SK-N-SH (cell line): ENCODE measurements around the gene ZGPAT.

Source experiments
- CTCF ChIP-seq: fragments of 200-600 bp; sonication (generic); IDR thresholded peaks from 2 replicates; pipeline ENCODE4 v1.6.1; 2017; ENCODE audit warnings: antibody characterized with exemption, mild to moderate bottlenecking, moderate library complexity
- EZH2phosphoT487 ChIP-seq: fragments of 200-600 bp; sonication (generic); IDR thresholded peaks from 2 replicates; pipeline ENCODE4 v1.6.1; 2017; ENCODE audit warnings: low read depth, mixed run types, mild to moderate bottlenecking, antibody characterized with exemption, moderate library complexity, borderline replicate concordance
- IRF3 ChIP-seq: fragments of 150-350 bp; IDR thresholded peaks from 2 replicates; pipeline ENCODE4 v1.6.1; 2016; ENCODE audit warnings: mild to moderate bottlenecking, low read depth, low read length
- MAX ChIP-seq: IDR thresholded peaks from 2 replicates; pipeline ENCODE4 v1.4.0; 2012; ENCODE audit warnings: low read depth
- MXI1 ChIP-seq: IDR thresholded peaks from 2 replicates; pipeline ENCODE4 v1.6.1; 2012; ENCODE audit warnings: mild to moderate bottlenecking, low read depth, low read length, improper control_type of control experiment
- POLR2AphosphoS5 ChIP-seq: IDR thresholded peaks from 2 replicates; pipeline ENCODE4 v1.6.1; 2012; ENCODE audit warnings: low read depth, low read length
- RAD21 ChIP-seq: IDR thresholded peaks from 2 replicates; pipeline ENCODE4 v1.6.1; 2012; ENCODE audit warnings: mild to moderate bottlenecking, low read length
- RCOR1 ChIP-seq: fragments of 150-350 bp; IDR thresholded peaks from 2 replicates; pipeline ENCODE4 v1.6.1; 2017; ENCODE audit warnings: antibody characterized with exemption, low read length
- RFX5 ChIP-seq: IDR thresholded peaks from 2 replicates; pipeline ENCODE4 v1.6.1; 2012; ENCODE audit warnings: mild to moderate bottlenecking, improper control_type of control experiment, low read length
- SIN3A ChIP-seq: IDR thresholded peaks from 2 replicates; pipeline ENCODE4 v1.6.1; 2012; ENCODE audit warnings: low read depth, mild to moderate bottlenecking, low read length, moderate library complexity, borderline replicate concordance
- TAF1 ChIP-seq: IDR thresholded peaks from 2 replicates; pipeline ENCODE4 v1.6.1; 2012; ENCODE audit warnings: low read depth, mild to moderate bottlenecking, low read length, moderate library complexity, borderline replicate concordance
- USF2 ChIP-seq: fragments of 150-350 bp; IDR thresholded peaks from 2 replicates; pipeline ENCODE4 v1.6.1; 2017; ENCODE audit warnings: antibody characterized with exemption, low read length, low read depth, borderline replicate concordance

- TF ChIP-seq CTCF (no peak), RCOR1 (no peak), USF2 (no peak), IRF3 (no peak), EZH2phosphoT487 (no peak), RFX5 (no peak), TAF1 (no peak), MAX (no peak), MXI1 (no peak), POLR2AphosphoS5 (no peak), RAD21 (no peak), SIN3A (no peak)
Observed at GRCh38 chr20:63735859-63736718, 28.2 kb downstream of the ZGPAT start, which contains the start of gene LIME1.
